Stimulated activated CD8-positive, alpha-beta memory T cell treated with anti-CD3 and anti-CD28 coated beads, Interleukin-15, amount 100 ng/mL, for 24 hours (primary cell): ENCODE data around the gene ZNF512B.
"Not testable (repeated sequence)": the region's sequence is repeated elsewhere in the genome, so short reads cannot be mapped to it uniquely, and the experiment has no call there.

Experiments used
- DNase-seq: peaks from one replicate; pipeline ENCODE4 v3.0.0-alpha.2; 2020; ENCODE audit warnings: low read depth

Gene ZNF512B

DNA sequence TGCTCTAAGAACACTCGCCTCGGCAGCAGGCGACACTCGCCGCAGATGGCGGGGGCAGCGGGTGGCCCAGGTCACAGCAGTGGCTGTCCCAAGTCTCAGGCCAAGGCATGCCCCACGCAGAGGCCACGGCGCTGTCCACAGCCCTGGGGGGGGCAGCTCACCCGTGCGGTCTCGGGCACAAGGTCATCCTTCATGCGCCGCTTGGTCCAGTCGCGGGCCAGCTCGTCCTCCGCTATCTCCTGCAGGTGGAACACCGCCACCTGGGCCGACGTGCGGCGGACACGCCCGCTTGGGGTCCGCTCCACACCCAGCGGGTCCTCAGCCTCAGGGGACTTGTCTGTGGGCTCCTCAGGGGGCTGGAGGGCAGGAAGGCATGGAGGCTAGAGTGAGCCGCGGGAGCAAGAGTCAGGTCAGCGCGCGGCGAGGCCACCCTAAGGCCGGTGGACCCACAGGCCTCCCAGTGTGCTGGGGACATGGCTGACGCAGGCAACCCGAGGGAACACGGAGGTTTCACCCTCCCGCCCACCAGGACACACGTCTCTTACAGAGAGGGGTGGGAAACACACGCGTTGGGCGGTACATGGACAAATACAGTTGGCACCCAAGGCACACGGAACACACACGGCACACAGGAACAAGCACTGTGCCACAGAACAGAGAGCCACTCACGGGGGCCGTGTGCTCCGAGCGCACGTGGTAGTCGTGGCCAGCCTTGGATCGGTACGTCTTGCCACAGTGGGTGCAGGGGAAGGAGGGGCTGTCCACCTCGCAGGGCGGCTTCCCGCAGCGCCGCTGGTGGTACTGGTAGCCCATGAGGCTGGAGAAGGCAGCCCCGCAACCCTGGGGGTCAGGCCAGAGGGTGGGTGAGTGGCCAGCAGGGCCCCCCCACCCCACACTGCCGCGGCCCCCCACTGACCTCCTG is 7.0 kb downstream of the ZNF512B start:
- no peak for DNase-seq

DNA sequence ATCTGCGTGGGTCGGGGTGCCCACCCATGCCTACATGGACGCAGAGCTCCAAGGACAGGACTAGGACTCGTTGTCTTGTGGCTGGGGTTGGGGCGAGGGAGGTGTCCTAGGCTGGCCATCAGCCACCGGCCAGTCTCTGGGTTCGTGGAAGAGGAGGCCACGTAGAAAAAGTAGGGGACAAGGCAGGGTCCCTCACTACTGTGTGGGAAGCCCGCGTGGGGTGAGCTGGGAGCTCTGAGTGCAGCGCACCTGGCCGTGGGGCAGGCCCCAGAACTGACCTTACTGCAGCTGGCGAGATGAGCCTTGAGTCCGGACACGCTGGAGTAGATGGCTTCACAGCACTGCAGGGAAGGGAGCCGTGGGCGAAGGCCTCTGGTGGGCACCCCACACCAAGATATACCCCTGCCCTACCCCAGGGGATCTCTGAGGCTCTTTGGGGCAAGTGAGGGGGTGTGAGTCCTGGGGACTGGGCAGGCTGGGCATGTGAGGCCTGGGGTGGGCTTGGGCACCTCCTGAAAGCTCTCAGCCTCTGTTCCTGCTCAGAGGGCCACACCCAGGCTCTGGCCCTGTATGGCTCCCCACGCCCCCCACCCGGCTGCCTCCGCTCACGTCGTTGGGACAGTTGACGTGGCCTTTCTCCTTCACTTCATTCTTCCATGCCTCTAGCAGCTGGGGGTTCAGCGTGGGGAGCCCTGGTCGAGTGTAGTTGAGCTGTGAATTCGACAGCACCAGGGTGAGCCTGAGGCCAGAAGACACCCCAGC is 7.9 kb downstream of the ZNF512B start:
- no peak for DNase-seq

GRCh38 chr20:63960654-63961621 is 8.8 kb downstream of the ZNF512B start:
- DNase-seq, result not testable (repeated sequence)

- no peak for DNase-seq
These were observed 10.0 kb downstream of the ZNF512B start for GRCh38 chr20:63959699-63960075.

- no peak for DNase-seq
These were observed 10.6 kb downstream of the ZNF512B start for GRCh38 chr20:63958964-63959698.

DNA sequence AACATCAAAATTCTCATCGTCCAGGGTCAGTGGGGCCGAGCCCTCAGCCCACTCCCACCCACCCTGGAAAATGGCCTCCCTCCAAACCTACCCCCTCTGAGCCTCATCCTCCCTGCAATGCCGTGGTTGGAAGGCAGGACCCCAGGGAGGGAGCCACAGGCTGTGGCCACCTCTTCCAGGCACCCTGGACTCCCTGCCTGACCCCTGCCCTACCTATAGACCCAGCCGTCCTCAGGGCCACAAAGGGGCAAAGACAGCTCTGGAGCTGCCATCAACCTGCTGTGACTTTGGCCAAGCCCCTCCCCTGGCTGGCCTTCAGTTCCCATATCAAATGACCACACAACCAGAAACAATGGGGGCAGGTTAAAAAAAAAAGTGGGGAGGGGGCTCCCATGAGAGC is 11.3 kb downstream of the ZNF512B start:
- no peak for DNase-seq

GRCh38 chr20:63957690-63958441 is 11.9 kb downstream of the ZNF512B start:
- DNase-seq, result no peak

- peak; percentile 31 for DNase-seq
These were observed 12.6 kb downstream of the ZNF512B start for GRCh38 chr20:63957004-63957689.

GRCh38 chr20:63956664-63957003 is 13.1 kb downstream of the ZNF512B start:
- no peak for DNase-seq

DNA sequence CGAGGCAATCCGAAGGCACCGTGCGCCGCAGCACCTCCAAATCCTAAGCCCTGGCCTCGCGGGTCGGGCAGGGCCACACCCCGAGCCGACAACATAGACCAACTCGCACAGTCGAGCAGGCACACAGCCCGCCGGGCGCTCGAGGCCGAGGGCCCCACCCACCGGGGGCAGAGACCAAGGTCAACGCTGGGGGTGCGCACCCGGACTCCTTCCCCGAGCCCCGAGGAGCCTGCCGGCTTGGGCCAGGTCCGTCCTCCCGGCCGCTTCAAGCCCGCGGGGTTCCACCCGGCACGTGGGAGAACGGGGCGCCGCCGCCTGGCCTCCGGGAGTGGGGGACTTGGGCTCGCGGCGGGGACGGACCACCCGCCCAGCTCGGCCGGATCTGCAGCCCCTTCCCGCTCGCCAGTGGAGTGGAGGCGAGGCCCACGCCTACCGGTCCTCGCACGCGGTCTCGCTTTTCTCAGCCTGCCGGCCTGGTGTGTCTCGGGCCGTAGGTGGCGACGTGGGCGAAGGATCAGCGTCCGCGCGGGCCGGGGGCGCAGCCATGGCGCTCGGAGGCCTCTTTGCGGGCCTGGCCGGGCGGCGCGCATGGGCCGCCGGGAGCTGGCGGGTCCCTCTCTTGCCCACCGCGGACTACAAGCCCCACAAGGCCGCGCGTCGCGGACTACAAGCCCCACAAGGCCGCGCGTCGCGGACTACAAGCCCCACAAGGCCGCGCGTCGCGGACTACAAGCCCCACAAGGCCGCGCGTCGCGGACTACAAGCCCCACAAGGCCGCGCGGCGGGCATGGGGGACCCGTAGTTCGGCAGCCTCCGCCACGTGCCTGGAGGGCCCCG is 13.7 kb downstream of the ZNF512B start, which contains the start of gene UCKL1:
UCKL1 (minus strand) TSS at position 590 of the 837 bp plus-strand sequence; CDS start at position 546, 44 bp downstream.
- peak; percentile 76 for DNase-seq

DNA sequence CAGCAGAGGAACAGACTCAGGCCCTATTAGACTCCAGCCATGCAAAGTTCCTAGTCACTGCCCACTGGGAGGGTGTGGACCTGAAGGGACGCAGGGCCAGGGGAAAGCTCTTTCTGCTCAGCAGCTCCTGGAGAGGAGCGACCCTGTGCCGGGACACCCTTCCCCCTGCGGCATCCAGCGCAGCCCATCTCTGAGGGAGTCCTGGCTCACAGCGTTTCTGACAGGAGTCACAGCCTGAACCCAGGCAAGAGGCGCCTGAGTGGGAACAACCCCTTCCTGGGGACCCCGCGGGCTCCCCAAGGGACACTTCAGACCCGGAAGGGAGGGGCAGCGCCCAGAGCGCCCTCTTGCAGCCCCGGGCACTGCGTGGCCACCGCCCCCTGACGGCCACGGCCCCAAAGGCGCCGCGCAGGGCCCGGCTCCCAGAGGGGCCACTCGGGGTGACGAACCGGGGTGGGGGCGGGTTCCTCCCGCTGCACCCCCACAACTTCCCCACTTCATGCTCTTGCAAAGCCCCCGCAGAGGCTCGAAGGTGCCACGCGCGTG is 14.4 kb downstream of the ZNF512B start:
- DNase-seq, result no peak

DNA sequence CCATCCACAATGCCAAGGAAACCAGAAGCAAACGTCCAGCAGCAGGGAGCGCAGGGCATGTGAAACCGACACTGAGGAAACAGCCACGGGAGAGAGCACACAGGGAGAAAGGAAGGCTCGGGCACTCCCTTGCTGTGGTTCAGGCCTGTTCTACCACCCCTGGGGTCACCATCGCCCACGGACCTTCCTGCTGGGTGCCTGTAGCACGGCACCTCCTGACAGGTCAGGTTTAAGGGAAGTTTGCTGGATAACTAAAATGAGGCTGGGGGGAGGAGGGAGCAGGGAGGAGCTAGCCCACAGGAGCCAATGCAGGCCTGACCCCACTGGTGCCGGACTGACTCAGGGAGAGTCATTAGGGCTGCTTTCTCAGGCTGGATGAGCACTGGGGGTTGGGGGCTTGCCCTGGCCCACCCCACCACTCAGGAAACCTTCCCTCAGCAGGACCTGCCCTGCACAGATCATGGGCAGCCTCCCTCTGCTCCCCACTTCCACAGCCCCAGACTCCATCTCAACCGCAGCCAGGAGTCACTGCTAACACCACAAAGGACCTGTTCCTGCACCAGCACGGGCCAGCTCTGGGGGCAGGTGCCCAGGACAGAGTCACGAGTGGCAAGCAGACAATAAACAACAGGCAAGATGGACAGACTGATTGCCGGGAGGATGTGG is 15.8 kb downstream of the ZNF512B start:
- no peak for DNase-seq

DNA sequence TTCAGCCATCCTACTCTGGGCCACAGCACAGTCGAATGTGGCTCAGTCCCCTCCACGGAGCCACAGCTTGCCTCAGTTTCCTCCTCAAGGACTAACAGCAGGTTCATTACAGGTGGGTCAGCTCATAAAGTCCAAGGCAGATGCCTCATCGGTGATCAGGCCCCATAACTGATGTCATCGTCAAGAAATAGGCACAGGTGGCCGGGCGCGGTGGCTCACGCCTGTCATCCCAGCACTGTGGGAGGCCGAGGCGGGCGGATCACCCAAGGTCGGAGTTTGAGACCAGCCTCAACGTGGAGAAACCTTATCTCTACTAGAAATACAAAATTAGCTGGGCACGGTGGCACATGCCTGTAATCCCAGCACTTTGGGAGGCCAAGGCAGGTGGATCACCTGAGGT is 17.0 kb downstream of the ZNF512B start:
- no peak for DNase-seq

- DNase-seq, result no peak
These were observed 17.6 kb downstream of the ZNF512B start for GRCh38 chr20:63952210-63952535.

DNA sequence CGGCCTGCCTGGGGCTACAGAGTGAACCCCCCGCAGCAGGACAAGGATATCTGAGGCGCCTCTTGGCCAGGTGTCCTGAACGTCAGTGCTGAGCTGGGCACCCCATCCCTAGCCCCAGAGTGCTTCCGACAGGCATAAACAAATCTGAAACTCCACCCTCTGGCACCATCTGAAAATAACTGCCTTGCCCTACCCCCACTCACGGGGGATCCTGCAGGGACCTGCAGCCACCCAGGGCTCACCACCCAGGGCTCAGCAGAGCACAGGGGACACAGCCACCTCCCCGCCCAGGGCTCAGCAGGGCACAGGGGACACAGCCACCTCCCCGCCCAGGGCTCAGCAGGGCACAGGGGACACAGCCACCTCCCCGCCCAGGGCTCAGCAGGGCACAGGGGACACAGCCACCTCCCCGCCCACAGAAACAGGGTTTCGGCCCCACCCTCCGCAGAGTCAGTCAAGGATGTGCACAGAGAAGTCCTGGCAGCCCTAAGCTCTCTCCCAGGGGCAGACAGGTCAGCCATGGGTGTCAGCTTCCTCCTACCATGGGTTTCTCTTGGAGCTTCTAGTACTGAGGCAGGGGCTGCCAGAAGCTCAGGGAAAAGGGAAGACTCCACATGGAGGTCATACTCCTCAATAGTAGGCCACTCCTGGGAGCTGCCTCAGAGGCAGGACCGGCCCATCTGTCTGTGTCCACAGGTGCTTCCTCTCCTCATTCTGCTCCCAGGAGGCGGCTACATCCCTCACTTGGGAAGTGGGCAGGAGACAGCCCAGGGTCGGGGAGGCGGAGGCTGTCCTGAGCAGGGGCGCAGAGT is 18.1 kb downstream of the ZNF512B start:
- no peak for DNase-seq

- DNase-seq, result no peak
These were observed 18.9 kb downstream of the ZNF512B start for GRCh38 chr20:63950701-63951397.
